Measurements from ENCODE around the gene MBD4.

GRCh38 chr3:129442486-129442885 lies 2.7 kb upstream of the MBD4 start:
- no peak for TF ChIP-seq EZH2 (IDR thresholded peaks at IDR 0.05; ENCODE audit: borderline replicate concordance, insufficient read depth, low read depth, low read length, poor library complexity, severe bottlenecking)
- no peak for TF ChIP-seq CTCF (IDR thresholded peaks at IDR 0.05)
